ENCODE measurements around the gene CHGA. TPM values are rescaled to one million over a fixed set of nuclear protein-coding genes. Genes with fewer than 3 reads are reported as not detected.

Gene CHGA
- total RNA-seq, 1 experiment from 2014 or later: not detected

DNA sequence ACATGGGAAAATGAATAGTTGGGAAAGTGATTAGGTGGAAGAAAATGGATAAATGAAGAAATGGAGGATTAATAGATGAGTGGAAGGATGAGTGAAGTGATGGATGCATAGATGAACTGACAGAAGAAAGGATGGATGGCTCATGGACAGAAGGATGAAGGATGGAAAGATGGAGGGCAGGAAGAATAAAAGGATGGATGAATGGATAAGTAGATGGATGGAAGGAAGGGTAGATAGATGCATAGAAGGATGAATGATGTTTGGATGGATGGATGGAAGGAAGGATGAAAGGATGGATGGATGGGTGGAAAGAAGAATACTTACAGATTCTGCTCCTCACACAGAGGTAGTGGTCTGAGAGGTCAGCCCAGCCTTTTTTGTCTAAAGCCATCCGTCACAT, 35.8 kb upstream of the CHGA start:
- CTCF ChIA-PET: no interaction called here
- no peak overlapping the region for H3K4me3 ChIP-seq (ENCODE audit: low read depth in 2 of 2, low read length in 2 of 2)
- no peaks in the 10 kb centered on the region for H3K27me3 ChIP-seq (ENCODE audit: control insufficient read depth, insufficient read depth, low read length)
- in situ Hi-C loops (cut with HindIII; ENCODE audit: low pct_unique_long_range_greater_than_20kb, low sequenced_read_pairs) (no loop called here), intact Hi-C loops (cut with micrococcal nuclease; ENCODE audit: unreplicated experiment) (no loop called here)
- POLR2A ChIA-PET: no interaction called here
- BruUV-seq (replicated peaks): no TSS peak
- DNase-seq (ENCODE audit: low read depth, low spot score): no peak
- H3K9me3 ChIP-seq (ENCODE audit: control insufficient read depth, insufficient read depth, low read depth, low read length): no peaks in the 10 kb centered on the region
- no peaks in the 10 kb centered on the region for H3K4me1 ChIP-seq (ENCODE audit: control insufficient read depth, insufficient read depth, low read length)
- no peaks in the 10 kb centered on the region for H3K36me3 ChIP-seq (ENCODE audit: control insufficient read depth, insufficient read depth, low read length)
- TF ChIP-seq SIN3A (IDR thresholded peaks at IDR 0.05; ENCODE audit: borderline replicate concordance, insufficient read depth, low read depth, low read length) (no peak), TCF7L2 (IDR thresholded peaks at IDR 0.05; ENCODE audit: low read depth, low read length) (no peak), POLR2AphosphoS5 (IDR thresholded peaks at IDR 0.05; ENCODE audit: low read depth, low read length) (no peak)
- TF ChIP-seq, protein P1, sequence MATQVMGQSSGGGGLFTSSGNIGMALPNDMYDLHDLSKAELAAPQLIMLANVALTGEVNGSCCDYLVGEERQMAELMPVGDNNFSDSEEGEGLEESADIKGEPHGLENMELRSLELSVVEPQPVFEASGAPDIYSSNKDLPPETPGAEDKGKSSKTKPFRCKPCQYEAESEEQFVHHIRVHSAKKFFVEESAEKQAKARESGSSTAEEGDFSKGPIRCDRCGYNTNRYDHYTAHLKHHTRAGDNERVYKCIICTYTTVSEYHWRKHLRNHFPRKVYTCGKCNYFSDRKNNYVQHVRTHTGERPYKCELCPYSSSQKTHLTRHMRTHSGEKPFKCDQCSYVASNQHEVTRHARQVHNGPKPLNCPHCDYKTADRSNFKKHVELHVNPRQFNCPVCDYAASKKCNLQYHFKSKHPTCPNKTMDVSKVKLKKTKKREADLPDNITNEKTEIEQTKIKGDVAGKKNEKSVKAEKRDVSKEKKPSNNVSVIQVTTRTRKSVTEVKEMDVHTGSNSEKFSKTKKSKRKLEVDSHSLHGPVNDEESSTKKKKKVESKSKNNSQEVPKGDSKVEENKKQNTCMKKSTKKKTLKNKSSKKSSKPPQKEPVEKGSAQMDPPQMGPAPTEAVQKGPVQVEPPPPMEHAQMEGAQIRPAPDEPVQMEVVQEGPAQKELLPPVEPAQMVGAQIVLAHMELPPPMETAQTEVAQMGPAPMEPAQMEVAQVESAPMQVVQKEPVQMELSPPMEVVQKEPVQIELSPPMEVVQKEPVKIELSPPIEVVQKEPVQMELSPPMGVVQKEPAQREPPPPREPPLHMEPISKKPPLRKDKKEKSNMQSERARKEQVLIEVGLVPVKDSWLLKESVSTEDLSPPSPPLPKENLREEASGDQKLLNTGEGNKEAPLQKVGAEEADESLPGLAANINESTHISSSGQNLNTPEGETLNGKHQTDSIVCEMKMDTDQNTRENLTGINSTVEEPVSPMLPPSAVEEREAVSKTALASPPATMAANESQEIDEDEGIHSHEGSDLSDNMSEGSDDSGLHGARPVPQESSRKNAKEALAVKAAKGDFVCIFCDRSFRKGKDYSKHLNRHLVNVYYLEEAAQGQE (IDR thresholded peaks at IDR 0.05; ENCODE audit: insufficient read depth in 1 of 2, low read depth in 2 of 2, low read length in 1 of 2): no peak
- TF ChIP-seq, protein P2, sequence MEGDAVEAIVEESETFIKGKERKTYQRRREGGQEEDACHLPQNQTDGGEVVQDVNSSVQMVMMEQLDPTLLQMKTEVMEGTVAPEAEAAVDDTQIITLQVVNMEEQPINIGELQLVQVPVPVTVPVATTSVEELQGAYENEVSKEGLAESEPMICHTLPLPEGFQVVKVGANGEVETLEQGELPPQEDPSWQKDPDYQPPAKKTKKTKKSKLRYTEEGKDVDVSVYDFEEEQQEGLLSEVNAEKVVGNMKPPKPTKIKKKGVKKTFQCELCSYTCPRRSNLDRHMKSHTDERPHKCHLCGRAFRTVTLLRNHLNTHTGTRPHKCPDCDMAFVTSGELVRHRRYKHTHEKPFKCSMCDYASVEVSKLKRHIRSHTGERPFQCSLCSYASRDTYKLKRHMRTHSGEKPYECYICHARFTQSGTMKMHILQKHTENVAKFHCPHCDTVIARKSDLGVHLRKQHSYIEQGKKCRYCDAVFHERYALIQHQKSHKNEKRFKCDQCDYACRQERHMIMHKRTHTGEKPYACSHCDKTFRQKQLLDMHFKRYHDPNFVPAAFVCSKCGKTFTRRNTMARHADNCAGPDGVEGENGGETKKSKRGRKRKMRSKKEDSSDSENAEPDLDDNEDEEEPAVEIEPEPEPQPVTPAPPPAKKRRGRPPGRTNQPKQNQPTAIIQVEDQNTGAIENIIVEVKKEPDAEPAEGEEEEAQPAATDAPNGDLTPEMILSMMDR (IDR thresholded peaks at IDR 0.05): no peak
- ATAC-seq: no peak
- H3K27ac ChIP-seq (ENCODE audit: low read length): no peak overlapping the region

DNA sequence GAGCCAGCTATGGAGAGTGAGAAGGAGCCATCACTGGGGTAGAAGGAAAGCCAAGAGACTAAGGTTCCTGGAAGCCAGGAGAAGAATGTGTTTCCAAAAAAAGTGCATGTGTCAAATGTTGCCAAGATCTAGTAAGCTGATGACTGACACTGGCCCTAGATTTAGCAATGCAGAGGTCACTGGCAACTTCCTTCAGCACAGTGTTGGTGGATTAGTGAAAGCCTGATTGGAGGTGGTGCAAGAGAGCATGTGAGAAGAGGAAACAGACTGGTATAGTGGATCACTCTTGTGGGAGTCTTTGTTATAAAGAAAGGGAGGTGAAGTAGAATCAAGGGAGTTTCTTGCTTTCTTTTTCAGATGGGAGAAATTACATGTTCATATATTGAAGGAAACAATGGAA, 34.1 kb upstream of the CHGA start:
- in situ Hi-C loops (cut with HindIII; ENCODE audit: low pct_unique_long_range_greater_than_20kb, low sequenced_read_pairs) (no loop called here), intact Hi-C loops (cut with micrococcal nuclease; ENCODE audit: unreplicated experiment) (no loop called here)
- TF ChIP-seq POLR2AphosphoS5 (IDR thresholded peaks at IDR 0.05; ENCODE audit: low read depth, low read length) (no peak), TCF7L2 (IDR thresholded peaks at IDR 0.05; ENCODE audit: low read depth, low read length) (no peak), SIN3A (IDR thresholded peaks at IDR 0.05; ENCODE audit: borderline replicate concordance, insufficient read depth, low read depth, low read length) (no peak)
- TF ChIP-seq, protein P1 (IDR thresholded peaks at IDR 0.05; ENCODE audit: insufficient read depth in 1 of 2, low read depth in 2 of 2, low read length in 1 of 2): no peak
- TF ChIP-seq, protein P2 (IDR thresholded peaks at IDR 0.05): no peak
- ChIA-PET CTCF (no interaction called here), POLR2A (no interaction called here)
- H3K4me1 ChIP-seq (ENCODE audit: control insufficient read depth, insufficient read depth, low read length): no peaks in the 10 kb centered on the region
- H3K27me3 ChIP-seq (ENCODE audit: control insufficient read depth, insufficient read depth, low read length): no peaks in the 10 kb centered on the region
- DNase-seq (ENCODE audit: low read depth, low spot score) (no peak), ATAC-seq (no peak)
- no peak overlapping the region for H3K4me3 ChIP-seq (ENCODE audit: low read depth in 2 of 2, low read length in 2 of 2)
- no peaks in the 10 kb centered on the region for H3K36me3 ChIP-seq (ENCODE audit: control insufficient read depth, insufficient read depth, low read length)
- H3K9me3 ChIP-seq (ENCODE audit: control insufficient read depth, insufficient read depth, low read depth, low read length): no peaks in the 10 kb centered on the region
- BruUV-seq (replicated peaks): no TSS peak
- no peak overlapping the region for H3K27ac ChIP-seq (ENCODE audit: low read length)

Measured in Panc1 (cell line).